Nucleus accumbens (tissue), 56 donors: Measurements from ENCODE around the gene SMYD3.
"Not testable (repeated sequence)": the region's sequence is repeated elsewhere in the genome, so short reads cannot be mapped to it uniquely, and the experiment has no call there.

Experiments used
- DNase-seq, 56 donors: peaks; one replicate each; lab custom pipeline; 2025; lab: John Stamatoyannopoulos, UW

Gene SMYD3

DNA sequence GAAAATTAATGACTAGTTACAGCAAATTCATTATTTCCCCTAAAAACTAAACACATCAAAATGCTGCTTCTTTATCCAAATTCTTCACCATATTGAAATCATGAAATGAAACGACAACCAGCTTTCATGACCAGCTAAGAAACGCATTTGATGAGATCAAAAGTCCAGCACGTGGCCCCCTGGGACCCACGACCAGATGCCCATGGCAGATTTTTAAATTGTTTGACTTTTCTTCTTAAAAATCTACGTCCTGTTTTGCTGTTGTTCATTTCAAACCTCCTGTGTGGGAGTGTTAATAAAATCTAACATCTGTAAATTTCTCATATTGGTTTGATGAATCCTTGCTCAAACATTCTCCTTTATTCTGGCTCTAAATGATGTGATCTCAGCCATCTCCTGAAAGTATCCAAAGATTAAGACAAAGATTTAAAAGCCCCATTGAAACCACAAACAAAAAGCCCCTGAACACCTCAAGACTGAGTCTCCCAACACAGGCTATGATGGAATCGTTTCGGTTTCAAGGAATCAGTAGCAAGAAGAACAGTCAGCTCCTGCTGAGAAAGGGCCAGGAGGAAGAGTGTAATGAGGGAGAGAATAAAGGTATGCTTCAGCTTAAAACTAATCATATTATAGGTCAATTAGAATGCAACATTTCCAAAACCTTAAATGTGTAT lies 523.6 kb downstream of the SMYD3 start:
- no peak for DNase-seq

DNA sequence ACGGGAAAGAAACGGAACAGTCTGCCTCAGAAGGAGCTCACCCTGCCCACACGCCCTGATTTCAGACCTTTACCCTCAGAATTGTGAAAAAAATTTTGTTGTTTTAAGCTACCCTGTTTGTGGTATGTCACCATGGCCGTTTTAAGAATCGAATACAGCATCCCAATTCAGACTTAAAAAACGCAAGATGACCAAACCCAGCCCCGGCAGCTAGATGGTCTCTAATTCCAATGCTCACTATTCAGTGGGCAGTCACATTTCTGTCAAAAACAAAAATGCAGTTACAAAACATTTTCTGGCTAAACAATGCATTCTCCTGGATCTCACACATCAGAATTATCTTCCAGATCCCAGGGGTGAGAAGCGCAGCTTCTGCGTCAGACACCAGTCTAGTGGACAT lies 527.5 kb downstream of the SMYD3 start:
- no peak for DNase-seq

DNA sequence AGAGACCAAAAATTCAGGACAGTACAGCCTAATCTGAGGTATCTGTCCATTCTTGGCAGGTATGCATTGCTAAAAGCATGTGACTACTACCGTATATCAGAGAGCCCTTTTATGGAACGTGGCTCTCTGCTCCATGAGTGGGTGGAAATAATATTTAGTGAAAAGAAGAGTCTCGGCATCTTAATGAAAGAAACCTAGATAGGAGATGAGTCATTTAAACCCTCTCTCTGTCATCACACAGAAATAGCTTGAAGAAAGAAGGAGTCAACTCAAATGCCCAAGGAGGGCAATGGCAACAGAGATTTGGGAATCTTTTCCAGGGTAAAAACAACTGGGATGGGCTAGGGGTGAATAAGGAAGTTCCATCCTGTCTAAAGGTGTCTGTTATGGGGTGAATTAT lies 528.2 kb downstream of the SMYD3 start:
- DNase-seq = peak in 1 of 56 donors; percentile 2

DNA sequence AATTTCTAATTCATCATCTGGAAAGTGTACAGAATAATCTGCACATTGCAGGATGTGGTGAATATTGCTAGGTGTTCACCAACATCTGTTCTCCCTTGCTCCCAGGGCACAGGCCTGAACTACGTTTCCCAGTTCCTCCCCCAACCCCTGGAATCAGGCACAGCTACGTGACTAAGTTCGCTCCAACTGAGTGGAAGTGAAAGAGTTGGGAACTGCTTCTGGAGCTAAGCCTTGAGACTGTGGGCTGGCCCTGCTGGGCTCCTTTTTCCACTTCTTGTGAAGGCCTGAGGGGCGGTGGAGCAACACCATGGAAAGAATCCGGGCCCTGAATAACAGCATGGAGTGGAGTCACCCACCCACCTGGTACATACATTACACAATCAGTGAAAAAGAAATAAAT lies 534.6 kb downstream of the SMYD3 start:
- DNase-seq = peak in 1 of 56 donors; percentile 0

DNA sequence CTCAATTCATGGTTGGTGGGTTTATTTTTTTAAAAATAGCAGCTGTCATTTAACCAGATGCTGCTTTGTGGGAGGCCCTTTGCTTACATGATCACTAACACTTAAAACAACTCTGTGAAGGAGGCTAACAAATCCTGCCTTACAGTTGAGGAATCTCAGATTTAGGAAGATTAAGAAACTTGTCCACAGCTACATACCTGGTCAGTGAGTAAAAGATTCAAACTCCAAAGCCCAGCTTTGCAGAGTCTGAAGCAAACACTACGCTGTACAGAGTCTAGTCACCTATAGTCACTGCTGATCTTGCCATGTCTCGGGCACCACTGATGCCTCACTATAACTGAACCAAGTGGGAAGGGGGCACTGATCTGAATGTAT lies 535.4 kb downstream of the SMYD3 start:
- no peak for DNase-seq

DNA sequence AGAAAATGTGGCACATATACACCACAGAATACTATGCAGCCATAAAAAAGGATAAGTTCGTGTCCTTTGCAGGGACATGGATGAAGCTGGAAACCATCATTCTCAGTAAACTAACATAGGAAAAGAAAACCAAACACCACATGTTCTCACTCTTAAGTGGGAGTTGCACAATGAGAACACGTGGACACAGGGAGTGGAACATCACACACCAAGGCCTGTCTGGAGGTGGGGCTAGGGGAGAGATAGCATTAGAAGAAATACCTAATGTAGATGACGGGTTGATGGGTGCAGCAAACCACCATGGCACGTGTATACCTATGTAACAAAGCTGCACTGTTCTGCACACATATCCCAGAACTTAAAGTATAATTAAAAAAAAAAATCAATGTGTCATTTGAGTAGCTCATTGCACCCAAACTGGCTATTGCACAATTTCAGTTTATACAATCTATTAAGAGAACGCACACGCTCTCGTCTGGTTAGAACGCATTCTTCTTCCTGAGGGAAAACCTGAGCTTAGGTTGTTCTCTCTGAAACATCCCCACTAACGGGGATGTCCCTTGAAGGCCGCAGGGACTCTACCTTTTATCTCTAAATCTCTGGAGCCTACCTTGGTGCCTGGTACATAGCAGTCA lies 535.9 kb downstream of the SMYD3 start:
- not testable (repeated sequence) for DNase-seq

DNA sequence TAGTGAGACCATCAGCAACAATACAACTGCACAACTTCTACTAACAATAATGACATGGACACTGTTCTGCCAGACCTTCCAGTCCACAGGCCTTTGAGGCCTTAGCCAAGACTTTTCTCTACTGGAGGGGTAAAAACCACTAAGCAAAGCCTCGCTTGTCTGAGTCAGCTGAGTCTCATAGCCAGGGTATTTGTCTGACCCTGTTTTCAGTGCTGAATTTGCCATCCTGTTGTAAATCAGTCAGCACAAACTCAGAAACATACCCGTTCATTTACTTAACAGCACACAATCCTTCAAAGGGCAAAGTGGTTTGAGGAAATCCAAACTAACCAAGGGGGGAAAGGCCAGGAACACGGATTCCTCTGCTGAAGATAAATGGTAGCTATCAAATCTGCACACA lies 537.8 kb downstream of the SMYD3 start:
- DNase-seq = no peak

DNA sequence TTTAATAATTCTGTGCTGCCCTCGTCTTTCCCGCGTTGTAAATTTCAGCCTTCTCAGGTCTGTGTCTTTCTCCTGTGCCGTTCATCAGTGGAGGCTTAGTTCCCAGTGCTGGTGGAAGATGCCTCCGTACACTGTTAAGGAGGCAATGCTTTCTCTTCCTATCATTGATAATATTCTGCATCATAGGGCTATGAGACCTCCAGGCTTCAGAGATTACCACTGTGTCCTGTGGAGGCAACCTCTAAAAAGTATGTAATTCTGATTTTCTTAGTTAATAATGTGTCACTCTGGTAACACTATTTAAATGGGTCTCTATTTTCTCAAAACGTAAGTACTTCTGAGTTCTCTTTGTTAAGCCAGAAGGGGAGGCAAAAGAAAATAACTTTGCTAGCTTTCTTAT lies 538.3 kb downstream of the SMYD3 start:
- DNase-seq = no peak

DNA sequence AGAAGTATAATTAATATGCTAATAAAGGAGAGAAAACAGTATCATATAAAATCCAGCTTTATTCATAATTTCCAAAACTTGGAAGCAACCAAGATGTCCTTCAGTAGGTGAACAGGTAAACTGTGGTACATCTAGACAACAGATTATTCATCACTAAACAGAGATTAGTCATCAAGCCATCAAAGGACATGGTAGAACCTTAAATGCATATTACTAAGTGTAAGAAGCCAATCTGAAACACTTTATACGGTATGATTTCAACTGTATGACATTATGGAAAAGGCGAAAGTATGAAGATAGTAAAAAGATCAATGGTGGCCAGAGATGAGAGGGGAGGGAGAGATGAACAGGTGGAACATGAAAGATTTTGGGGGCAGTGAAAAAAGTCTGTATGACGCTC lies 541.7 kb downstream of the SMYD3 start:
- no peak for DNase-seq

DNA sequence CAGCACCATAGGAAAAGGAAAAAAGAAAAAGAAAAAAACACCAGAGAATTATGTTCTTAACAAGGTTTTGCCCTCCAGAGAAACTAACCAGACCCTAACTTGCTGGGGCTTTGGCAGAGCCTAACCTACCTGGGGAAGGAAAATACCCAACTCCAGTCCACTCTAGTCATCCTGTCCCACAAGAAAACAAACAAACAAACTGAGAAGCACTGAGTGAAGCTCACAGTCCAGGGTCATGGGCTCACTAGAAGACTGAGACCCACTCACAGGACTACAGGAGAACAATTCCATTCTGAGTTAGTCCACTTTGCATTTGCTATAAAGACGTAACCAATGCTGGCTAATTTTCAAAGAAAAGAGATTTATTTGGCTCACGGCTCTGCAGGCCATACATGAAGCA lies 543.4 kb downstream of the SMYD3 start:
- no peak for DNase-seq

DNA sequence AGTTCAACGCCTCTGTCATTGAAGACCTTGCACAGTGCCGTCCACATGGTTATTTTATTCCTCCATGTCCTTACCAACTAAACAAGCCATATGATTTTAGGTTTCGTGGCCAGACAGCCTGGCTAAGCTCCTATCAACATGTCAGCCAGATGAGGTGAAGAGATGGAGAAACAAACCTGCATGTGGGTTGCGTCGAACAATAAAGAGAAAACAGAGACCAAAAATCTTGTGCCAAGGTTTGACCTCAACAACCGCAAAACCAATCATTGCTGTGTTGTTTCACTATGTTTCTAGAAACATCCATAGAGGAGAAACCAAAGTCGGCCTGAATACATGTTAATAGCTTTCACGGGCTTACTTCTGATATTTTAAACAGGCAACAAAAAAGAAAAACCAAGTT lies 544.6 kb downstream of the SMYD3 start:
- no peak for DNase-seq

DNA sequence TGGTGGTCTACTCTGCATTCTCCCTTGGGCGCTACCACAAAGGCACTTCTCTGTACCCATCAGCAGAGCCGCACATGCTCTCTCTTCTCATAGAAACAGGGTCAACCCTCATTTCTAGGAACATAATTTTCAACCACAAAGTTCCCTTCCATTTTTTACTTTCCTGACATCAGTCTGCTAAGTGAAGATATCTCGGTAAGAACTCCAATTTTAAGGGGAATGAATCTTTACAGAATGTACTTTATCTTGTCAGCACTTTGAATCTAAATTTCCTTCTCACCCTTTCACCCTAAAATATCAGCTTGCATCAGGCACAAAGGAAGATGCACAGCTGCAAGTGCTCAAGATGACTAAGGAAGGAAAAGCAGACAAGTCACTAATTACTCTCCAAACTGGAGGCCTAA lies 545.9 kb downstream of the SMYD3 start:
- DNase-seq = no peak

DNA sequence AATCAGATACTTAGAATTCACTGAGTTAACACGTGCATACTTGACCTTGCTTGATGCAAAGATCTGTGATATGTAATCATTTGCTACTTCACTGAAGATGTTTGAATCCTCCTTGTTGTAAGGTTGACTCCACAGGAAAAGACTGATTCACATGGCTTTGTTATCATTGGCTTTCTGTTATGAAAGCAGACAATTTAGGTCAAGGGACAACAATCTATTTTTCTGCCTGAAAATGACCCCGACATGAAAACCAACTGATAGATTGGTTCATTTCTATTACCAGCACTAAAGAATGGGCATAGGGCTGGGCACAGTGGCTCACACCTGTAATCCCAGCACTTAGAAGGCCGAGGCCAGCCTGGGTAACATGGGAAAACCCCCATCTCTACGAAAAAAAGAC lies 546.9 kb downstream of the SMYD3 start:
- no peak for DNase-seq

DNA sequence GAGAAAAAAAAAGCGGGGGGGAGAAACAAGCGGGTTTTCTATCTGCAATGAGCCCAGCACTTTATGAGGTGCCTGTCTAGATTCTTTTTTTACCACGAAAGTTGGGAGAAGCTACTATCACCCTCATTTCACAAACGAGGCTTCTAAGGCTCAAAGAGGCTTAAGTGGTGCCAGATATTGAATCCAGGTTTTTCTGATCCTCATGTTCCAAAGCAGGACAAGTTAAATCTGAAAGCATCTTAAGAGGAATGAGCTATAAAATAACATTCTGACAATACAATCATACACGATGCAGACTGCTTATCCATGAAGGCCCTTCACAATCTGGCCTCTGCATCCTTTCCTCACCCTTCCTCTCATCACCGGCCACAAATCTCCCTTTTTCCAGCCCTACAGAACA lies 549.1 kb downstream of the SMYD3 start:
- DNase-seq = no peak

DNA sequence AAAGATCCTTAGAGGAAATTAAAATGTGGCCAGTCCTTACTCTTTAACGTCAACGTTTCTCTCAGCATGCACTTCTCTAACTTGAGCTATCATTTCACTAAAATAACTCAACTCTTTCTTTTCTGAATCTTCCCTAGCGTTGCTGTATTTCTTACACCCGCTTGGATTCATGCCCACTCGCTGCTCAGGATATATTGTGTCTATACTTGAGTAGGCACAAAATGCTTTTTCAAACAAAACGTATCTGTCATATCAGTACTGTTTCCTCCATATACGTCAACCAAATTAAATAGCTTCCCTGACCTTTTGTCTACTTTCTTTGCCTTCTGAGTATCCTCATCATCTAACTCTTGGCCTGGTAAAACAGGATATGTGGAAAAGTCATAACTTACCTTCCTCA lies 549.7 kb downstream of the SMYD3 start:
- no peak for DNase-seq

DNA sequence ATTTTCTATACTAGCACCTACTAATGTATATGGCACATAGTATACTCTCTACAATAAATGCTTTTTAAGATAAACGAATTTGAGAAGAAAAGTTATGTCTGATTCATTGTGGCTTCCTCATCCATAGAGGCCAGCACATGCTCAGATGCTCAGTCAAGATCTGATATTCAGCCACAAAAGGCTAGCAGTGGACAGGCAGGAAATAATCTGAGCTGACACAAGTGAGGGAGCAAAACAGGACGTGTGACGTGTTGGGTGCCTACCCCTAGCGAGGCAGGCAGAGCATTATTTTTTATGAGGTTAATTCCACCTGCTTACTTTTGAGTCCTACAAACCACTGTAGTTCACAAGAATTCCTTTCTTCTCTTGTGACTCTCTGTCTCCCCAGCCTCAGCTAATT lies 550.9 kb downstream of the SMYD3 start:
- DNase-seq = no peak

DNA sequence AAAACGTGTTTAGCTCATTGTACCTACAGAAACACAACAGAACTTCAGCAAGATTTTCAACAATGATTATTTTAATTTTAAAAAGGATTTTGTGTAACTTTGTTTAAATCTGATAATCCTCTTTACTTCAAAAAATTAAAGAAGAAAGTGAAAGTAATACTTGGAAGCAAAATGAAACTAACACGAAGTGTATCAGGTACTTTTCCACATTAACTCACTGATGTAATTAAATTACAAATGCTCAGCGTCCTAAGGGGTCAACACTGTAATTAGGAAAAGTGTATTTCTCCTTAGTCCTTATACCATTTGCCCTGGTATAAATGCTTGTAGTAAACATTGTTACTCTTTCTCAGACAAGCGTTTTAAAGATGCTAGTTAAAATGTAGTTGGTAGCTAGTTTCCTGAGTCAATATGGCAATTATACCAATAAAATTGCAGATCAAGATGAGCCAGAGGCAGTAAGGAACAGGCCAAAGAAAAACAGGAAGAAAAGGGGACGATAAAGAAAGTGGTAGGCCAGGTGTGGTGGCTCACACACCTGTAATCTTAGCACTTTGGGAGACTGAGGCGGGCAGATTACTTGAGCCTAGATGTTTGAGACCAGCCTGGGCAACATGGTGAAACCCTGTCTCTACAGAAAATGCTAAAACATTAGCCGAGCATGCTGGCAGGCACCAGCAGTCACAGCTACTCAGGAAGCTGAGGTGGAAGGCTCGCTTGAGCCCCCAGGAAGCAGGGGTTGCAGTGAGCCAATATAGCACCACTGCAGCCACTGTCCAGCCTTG lies 553.0 kb downstream of the SMYD3 start:
- DNase-seq = no peak

DNA sequence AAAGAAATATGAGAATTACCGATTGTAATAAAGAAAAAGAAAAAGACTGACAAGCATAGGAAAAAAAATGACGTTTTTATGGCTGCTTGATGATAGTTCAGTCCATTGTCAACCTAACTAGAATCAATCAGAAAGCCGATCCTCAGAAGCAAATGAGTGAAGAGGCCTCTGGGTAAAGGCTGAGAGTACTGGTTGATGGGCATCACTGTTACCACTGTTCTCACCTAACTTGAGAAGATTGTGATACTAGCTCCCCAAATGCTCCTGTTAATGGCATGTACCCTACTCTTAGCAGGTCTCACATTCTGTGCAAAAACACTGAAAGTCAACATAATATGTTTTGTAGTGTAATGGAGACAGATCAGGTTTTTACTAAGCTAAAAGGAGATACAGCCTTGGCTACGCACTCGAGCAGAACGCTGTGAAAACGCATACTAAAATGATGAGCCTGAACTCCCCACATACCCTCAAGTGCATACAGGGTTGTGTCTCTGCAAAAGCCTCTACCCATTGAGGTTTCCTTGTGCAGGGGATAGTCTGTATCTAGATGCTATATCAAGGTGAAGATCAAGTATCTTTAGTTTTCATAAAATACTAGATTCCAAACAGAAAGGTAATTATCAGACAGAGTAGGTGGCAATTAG lies 554.6 kb downstream of the SMYD3 start:
- no peak for DNase-seq

DNA sequence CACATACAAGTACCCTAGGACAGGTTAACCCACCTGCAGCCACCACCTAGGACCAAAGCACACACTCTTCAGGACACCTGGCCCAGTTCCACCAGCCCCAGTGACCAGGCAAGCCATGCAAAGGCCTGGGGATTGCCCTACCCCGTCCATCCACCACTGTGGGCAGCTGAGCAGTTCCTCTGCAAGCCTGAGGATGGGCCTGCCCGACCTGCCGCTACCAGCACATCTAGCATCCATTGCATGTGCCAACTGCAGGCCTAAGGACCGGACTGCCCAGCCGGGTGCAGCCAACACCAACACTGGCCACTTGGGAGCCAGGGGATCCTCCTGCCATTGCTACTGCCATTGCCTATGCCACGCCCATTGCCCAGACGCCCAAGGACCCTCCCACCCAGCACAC lies 558.3 kb downstream of the SMYD3 start:
- DNase-seq = no peak

DNA sequence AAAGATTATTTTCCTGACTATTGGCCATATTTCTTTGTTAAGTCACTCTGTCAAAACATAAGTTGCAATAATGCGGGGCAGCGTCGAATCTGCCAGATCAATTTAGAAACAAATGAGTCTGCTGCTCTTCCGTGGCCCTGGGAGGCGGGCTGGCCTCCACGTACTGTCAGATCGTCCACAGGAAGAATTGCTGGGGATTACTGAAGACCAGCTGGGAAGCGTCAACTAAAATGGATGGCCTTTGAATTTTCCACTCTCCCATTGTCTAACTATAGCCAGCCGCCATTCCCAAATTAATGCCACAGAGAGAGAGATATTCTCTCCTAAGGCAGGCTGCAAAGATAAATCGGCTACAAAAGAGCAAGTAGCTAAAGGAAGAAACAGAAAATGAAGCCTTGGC lies 560.2 kb downstream of the SMYD3 start:
- DNase-seq = no peak

DNA sequence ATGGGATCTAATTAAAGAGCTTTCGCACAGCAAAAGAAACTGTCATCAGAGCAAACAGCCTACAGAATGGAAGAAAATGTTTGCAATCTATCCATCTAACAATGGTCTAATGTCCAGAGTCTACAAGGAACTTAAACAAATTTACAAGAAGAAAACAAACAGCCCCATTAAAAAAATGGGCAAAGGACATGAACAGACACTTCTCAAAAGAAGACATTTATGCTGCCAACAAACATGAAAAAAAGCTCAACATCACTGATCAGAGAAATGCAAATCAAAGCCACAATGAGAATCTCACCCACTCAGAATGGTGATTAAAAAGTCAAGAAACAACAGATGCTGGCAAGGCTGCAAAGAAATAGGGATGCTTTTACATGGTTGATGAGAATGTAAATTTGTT lies 561.9 kb downstream of the SMYD3 start:
- not testable (repeated sequence) for DNase-seq
